ENCODE measurements around the gene CTIF.
"Not testable (repeated sequence)": the region's sequence is repeated elsewhere in the genome, so short reads cannot be mapped to it uniquely, and the experiment has no call there.

Gene CTIF

DNA sequence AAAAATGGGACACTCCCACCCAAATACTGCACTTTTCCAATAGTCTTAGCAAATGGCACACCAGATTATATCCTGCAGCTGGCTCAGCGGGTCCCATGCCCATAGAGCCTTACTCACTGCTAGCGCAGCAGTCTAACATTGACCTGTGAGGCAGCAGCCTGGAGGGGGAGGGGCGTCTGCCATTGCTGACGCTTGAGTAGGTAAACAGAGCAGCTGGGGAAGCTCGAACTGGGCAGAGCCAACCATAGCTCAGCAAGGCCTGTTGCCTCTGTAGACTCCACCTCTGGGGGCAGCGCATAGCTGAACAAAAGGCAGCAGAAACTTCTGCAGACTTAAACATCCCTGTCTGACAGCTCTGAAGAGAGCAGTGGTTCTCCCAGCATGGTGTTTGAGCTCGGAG lies 110.4 kb downstream of the CTIF start:
- no peak for DNase-seq

DNA sequence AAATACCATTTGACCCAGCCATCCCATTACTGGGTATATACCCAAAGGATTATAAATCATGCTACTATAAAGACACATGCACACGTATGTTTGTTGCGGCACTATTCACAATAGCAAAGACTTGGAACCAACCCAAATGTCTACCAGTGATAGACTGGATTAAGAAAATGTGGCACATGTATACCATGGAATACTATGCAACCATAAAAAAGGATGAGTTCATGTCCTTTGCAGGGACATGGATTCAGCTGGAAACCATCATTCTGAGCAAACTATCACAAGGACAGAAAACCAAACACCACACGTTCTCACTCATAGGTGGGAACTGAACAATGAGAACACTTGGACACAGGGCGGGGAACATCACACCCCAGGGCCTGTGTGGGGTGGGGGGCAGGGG lies 115.8 kb downstream of the CTIF start:
- DNase-seq: not testable (repeated sequence)

- DNase-seq: no peak
These were observed 116.7 kb downstream of the CTIF start for GRCh38 chr18:48655508-48655907.

DNA sequence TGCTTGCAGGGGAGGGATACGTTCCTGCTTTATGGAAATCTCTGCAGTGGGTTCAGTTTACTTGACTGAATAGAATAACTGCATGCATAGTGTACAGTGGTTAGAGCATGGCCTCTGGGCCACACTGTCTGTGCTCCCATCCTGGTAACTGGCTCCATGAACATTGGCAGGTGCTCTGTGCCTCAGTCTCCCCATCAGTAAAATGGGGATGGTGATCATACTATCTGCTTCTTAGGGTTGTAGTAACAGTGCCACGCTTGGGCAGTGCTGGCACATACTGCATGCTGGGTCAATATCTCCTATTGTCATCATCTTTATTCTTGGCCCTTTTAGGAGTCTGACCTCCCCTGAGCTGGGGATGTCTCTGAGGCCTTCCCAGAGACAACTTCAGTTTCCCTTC lies 117.3 kb downstream of the CTIF start:
- no peak for DNase-seq

DNA sequence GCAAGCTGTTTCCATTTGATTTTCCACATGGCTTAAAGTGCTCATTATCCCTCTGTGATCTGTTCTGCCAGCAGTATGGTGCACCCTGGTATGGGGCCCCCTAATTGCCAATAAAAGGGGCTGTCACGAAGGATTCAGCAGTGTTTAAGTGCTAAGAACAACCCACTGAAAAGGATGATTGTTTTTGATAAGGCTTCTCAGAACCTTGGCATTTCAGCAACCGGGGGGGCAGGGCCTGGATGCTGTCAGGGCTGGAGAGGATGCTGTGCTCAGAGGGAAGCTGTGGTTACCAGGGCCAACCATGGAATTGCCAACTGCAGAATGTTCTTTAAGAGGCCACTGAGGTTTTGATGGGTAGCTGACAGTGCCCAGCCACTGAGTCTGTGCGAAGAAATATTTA lies 117.8 kb downstream of the CTIF start:
- DNase-seq: no peak

DNA sequence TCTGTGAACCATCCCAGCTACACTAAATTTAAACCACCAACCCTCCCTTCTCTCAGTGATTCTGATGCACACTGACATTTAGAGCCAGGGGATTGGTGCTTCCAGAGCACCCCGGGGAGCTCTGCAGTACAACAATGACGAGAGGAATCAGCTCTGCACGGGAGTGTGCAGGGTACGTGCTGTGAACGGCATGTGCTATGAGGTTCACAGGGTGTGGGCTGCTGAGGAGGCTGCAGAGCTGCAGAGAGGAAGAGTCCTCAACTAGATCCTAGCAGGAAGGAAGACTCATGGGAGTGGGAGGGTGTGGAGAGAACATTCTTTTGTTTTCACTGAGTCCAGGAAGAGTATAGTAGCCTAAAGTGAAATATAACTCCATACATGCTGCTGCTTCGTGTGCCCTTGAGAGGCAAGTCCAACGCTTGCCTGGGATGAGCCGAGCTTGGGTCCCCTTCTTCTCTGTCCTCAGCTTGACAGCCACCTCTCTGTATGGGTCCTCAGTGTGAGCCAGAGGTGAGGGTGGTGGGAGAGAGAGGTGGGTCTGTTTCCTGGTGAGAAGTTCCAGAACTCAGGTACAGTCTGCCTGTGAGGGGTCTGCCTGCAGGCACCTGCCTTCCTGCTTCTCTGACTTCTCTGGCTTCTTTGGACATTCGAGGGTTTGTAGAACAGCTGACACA lies 118.8 kb downstream of the CTIF start:
- no peak for DNase-seq

GRCh38 chr18:48658721-48659120 lies 119.9 kb downstream of the CTIF start:
- DNase-seq: no peak

GRCh38 chr18:48659188-48660009 lies 120.6 kb downstream of the CTIF start:
- DNase-seq: no peak

GRCh38 chr18:48660346-48661228 lies 121.8 kb downstream of the CTIF start:
- DNase-seq: no peak

DNA sequence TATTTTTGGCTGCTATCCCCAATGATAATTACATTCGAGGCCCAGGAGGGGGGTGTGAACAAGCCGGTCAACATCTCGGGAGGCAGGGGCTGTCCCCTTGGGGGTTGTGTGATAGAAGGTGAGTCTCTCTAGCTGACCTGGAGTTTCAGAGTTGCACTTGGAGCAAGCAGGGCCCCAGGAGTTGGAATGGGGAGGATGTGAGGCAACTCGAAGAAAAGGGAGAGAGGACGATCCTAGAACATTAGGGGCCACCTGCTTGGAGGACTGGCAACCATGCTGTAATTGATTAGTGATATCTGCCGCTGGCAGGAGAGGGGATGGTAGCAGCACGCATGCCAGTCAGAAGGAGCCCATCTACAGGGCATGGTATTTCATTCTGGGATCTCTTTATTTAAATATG lies 122.6 kb downstream of the CTIF start:
- no peak for DNase-seq

- no peak for DNase-seq
These were observed 123.3 kb downstream of the CTIF start for GRCh38 chr18:48662011-48662661.

- no peak for DNase-seq
These were observed 124.5 kb downstream of the CTIF start for GRCh38 chr18:48663096-48663930.

- DNase-seq: no peak
These were observed 125.4 kb downstream of the CTIF start for GRCh38 chr18:48663931-48664847.

- DNase-seq: no peak
These were observed 126.8 kb downstream of the CTIF start for GRCh38 chr18:48665654-48666053.

DNA sequence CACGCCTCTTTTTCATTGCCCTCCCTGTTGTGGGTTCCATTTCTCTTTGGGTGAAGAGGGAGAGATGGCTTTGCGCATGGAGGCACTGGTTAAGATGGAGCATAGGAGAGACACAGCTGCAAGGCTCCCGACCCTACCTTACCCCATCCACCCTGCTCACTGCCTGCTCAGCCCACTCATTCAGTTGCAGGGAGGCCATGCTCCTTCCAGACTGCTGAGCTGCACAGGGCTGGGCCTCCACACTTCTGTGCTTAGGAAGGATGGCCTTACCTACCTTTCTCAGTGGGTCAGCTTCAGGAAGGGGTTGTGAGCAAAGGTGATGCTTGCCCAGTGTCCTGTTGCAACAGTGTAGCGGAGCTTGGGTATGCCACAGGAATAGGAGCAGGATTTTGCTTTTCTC lies 127.8 kb downstream of the CTIF start:
- no peak for DNase-seq

DNA sequence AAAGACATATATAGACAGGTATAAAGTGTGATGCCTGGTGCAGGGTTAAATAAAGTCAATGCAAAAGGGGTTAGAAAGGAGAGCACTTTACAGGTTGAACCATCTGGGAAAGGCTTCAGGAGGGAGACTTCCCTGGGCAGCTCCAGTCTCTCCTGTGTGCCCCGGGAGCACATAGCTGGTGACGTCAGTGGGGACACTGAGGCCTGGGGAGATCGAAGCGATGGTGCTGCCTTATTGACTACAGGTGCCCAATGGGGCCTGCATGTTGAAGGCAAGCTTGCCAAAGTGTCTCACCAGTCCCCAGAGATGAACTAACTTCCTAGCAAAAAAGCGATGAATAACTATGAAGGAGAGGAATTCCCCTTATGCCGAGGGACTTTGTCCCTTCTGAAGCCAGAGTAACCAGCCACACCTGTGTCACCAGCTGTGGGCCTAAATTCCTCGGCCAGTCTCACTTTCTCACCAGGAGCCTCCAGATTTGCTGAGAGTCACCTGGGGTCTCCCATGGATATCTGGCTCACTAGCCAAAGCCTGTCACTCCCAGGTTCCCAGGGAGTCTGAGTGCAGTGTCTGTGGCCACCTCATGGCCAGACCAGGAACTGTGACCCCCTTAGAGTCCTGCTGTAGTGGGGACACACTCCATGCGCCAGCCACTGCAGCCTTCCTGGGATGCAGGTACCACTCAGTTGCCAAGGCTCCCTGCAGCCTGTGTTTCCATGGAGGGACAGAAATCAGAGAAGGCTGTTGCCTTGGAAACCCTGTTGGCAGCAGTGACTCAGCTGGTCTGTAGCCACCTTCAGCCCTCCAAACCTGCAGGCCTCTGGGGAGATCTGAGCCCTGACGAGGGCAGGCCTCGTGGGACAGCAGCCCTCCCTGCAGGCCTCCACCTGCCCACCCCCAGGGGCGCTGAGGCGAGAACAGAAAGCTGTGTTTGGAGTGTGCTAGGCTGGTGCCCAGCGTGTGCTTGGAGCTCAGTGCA lies 128.7 kb downstream of the CTIF start:
- peak; percentile 63 for DNase-seq

- DNase-seq: no peak
These were observed 129.8 kb downstream of the CTIF start for GRCh38 chr18:48668466-48669179.

- DNase-seq: no peak
These were observed 130.4 kb downstream of the CTIF start for GRCh38 chr18:48669180-48669675.

All from DMS79 (cell line).